ENCODE results near the gene TMC4. TPM values are rescaled to one million over a fixed set of nuclear protein-coding genes. Genes with fewer than 3 reads are reported as not detected.

Gene TMC4
- 1 to 10 TPM; 3.1 to 3.6 TPM for total RNA-seq

GRCh38 chr19:54172471-54173358, at the start of gene TMC4:
Gene TMC4 (minus strand): TSS chr19:54173160. CDS start chr19:54173117, 43 bp downstream.

GRCh38 chr19:54191011-54191810, 18.3 kb upstream of the TMC4 start, which contains the start of gene TSEN34:
Gene TSEN34 (plus strand): TSS chr19:54191308. CDS start chr19:54191365, 57 bp downstream.

GRCh38 chr19:54189145-54189734, 16.3 kb upstream of the TMC4 start, which contains the start of gene MBOAT7:
Gene MBOAT7 (minus strand): TSS chr19:54189580. CDS start chr19:54188508, 1,072 bp downstream.

GRCh38 chr19:54159352-54160181, 13.4 kb downstream of the TMC4 start, which contains the start of gene LENG1:
Gene LENG1 (minus strand): TSS chr19:54159721. CDS start chr19:54159695, 26 bp downstream.

GRCh38 chr19:54137699-54138488, 35.1 kb downstream of the TMC4 start, which contains the start of gene CNOT3:
Gene CNOT3 (plus strand): TSS chr19:54137762. CDS start chr19:54142979, 5,217 bp downstream.

GRCh38 chr19:54115109-54116063, 57.6 kb downstream of the TMC4 start, which contains the start of the genes PRPF31 and TFPT:
Gene PRPF31 (plus strand): TSS chr19:54115754. CDS start chr19:54118279, 2,525 bp downstream.
Gene TFPT (minus strand): TSS chr19:54115657. CDS start chr19:54115269, 388 bp downstream.

Other genes starting within 250 kb of the TMC4 start
- not detected for gene CACNG8, start 210.2 kb downstream of the TMC4 start, total RNA-seq
- not detected for gene CACNG6, start 181.5 kb downstream of the TMC4 start, total RNA-seq
- not detected for gene VSTM1, start 109.3 kb downstream of the TMC4 start, total RNA-seq
- gene TARM1, start 91.8 kb downstream of the TMC4 start, total RNA-seq, result not detected
- gene OSCAR, start 72.4 kb downstream of the TMC4 start, total RNA-seq, result under 1 TPM in 1 of 2 experiments, not detected in 1; 0.23 TPM
- 100 to 1,000 TPM; 121 TPM for gene NDUFA3, start 70.3 kb downstream of the TMC4 start, total RNA-seq
- 10 to 100 TPM; 42.4 to 46.4 TPM for gene TFPT, start 57.5 kb downstream of the TMC4 start, total RNA-seq
- gene PRPF31, start 57.4 kb downstream of the TMC4 start, total RNA-seq, result 10 to 100 TPM; 63.1 to 68.3 TPM
- 10 to 100 TPM; 59.2 to 65.5 TPM for gene CNOT3, start 35.4 kb downstream of the TMC4 start, total RNA-seq
- gene LENG1, start 13.4 kb downstream of the TMC4 start, total RNA-seq, result 1 to 10 TPM; 8.6 to 8.8 TPM
- 10 to 100 TPM; 46.0 to 46.9 TPM for gene MBOAT7, start 16.4 kb upstream of the TMC4 start, total RNA-seq
- gene TSEN34, start 18.1 kb upstream of the TMC4 start, total RNA-seq, result 10 to 100 TPM in 1 of 2 experiments, 1 to 10 TPM in 1; 9.9 to 11.6 TPM
- 1,000 to 10,000 TPM; 1,383 to 1,428 TPM for gene RPS9, start 27.7 kb upstream of the TMC4 start, total RNA-seq
- 1 to 10 TPM; 4.8 to 4.9 TPM for gene LILRB3, start 49.8 kb upstream of the TMC4 start, total RNA-seq
- gene LILRA6, start 69.6 kb upstream of the TMC4 start, total RNA-seq, result under 1 TPM; 0.19 to 0.33 TPM
- not detected for gene LILRB5, start 84.1 kb upstream of the TMC4 start, total RNA-seq
- gene LILRB2, start 108.0 kb upstream of the TMC4 start, total RNA-seq, result not detected
- gene LILRA5, start 140.0 kb upstream of the TMC4 start, total RNA-seq, result not detected
- not detected for gene LILRA4, start 166.0 kb upstream of the TMC4 start, total RNA-seq
- gene LAIR1, start 191.8 kb upstream of the TMC4 start, total RNA-seq, result 100 to 1,000 TPM in 1 of 2 experiments, 10 to 100 TPM in 1; 99.2 to 100 TPM
- gene TTYH1, start 242.3 kb upstream of the TMC4 start, total RNA-seq, result under 1 TPM; 0.58 to 0.91 TPM